ENCODE data around the gene IGF2. TPM values are rescaled to one million over a fixed set of nuclear protein-coding genes. Genes with fewer than 3 reads are reported as not detected.

The IGF2 gene
- total and polyA plus RNA-seq, 7 donors: 5.9 to 471 (median 60.2) TPM

- no peak for ATAC-seq
- no peak overlapping the region for H3K4me3 ChIP-seq
- intact Hi-C loops (cut with DNase I): loop anchor here (2.0 to 5.0 kb wide), 5 partner anchors 211 to 499 kb away; partner anchors contain the start of gene TNNI2 (in 1 of the 2)
- peaks cover 0 to 10% (median under 1%) of the 10 kb centered on the region in 3 donors for H3K27me3 ChIP-seq (ENCODE audit: insufficient read depth in 3 of 3, low read length in 2 of 3)
- peaks cover 13% of the 10 kb centered on the region for H3K4me1 ChIP-seq
- H3K36me3 ChIP-seq (ENCODE audit: insufficient read depth in 1 of 2, low read depth in 1 of 2): no peaks in the 10 kb centered on the region
- TF ChIP-seq, protein P1, sequence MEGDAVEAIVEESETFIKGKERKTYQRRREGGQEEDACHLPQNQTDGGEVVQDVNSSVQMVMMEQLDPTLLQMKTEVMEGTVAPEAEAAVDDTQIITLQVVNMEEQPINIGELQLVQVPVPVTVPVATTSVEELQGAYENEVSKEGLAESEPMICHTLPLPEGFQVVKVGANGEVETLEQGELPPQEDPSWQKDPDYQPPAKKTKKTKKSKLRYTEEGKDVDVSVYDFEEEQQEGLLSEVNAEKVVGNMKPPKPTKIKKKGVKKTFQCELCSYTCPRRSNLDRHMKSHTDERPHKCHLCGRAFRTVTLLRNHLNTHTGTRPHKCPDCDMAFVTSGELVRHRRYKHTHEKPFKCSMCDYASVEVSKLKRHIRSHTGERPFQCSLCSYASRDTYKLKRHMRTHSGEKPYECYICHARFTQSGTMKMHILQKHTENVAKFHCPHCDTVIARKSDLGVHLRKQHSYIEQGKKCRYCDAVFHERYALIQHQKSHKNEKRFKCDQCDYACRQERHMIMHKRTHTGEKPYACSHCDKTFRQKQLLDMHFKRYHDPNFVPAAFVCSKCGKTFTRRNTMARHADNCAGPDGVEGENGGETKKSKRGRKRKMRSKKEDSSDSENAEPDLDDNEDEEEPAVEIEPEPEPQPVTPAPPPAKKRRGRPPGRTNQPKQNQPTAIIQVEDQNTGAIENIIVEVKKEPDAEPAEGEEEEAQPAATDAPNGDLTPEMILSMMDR (IDR thresholded peaks at IDR 0.05): no peak
- H3K9me3 ChIP-seq: no peaks in the 10 kb centered on the region
- no peak overlapping the region for H3K27ac ChIP-seq
- WGBS, 3 donors: 72 to 80% (median 79%) methylated on average over 14 of the region's 14 CpGs
- DNase-seq: no peak
These were observed 14.5 kb upstream of the IGF2 start for GRCh38 chr11:2153581-2154194.

GRCh38 chr11:2151500-2152257, 12.5 kb upstream of the IGF2 start:
- peaks cover 13% of the 10 kb centered on the region for H3K4me1 ChIP-seq
- H3K27ac ChIP-seq: no peak overlapping the region

DNA sequence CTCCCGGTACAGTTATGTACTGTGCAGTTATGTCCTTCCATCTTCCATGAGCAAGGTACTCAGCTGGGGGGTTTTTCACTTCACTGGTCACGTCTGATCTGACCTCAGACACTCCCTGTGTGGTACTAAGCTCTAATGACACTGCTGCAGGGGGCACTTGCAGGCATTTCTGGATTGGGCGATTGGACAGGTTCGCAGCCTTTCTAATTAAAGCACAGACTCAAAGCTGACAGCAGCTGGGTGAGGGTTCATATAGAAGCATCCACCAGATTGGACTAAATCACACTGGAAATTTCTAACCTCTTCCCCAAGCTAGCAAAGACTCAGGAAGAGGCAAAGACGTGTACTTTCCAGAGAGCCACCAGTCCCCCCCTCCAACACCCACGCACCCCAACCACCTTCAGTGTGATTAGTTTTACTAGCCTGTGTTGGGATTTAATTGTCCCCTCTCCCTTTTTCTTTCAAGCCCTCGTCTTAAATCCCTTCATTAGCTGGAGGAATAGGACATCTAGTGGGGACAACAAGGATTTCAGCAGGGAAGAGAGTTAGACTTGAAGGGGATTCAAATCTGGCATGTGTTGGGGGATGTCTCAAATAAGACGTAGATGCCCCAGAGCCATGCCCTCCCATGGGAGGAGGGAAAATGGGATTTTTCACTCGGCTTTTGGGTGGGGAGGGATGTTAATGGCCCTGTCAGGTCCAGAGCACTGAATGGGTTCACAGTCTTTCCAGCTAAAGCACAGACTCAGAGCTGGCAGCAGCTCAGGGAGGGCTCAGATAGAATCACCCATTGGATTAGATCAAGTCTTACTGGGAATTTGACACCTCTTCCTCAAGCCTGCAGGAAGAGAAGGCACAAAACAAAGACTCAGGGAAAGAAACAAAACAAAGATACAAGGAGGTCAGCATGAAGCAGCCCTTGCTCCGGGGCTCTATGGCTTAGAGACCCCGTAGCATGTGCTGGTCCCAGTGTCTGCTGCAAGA, 11.0 kb upstream of the IGF2 start:
- H3K27ac ChIP-seq: no peak overlapping the region
- H3K27me3 ChIP-seq (ENCODE audit: insufficient read depth in 3 of 3, low read length in 2 of 3): peaks cover 0 to 24% (median 7%) of the 10 kb centered on the region in 3 donors
- TF ChIP-seq, protein P1 (IDR thresholded peaks at IDR 0.05): peak; percentile 50
- DNase-seq (no peak), ATAC-seq (peak in 2 of 4 donors; percentile 37 to 53)
- H3K9me3 ChIP-seq: no peaks in the 10 kb centered on the region
- WGBS, 3 donors: 14 to 17% (median 15%) methylated on average over 11 of the region's 11 CpGs
- H3K4me3 ChIP-seq: no peak overlapping the region
- intact Hi-C loops (cut with DNase I): loop anchor here (5.0 kb wide), 5 partner anchors 58 to 458 kb away; partner anchors contain the start of gene TNNI2 (in 1 of the 2)
- H3K36me3 ChIP-seq (ENCODE audit: insufficient read depth in 1 of 2, low read depth in 1 of 2): no peaks in the 10 kb centered on the region
- peaks cover 13% of the 10 kb centered on the region for H3K4me1 ChIP-seq

More at GRCh38 chr11:2151500-2152257, 12.5 kb upstream of the IGF2 start:
- H3K36me3 ChIP-seq (ENCODE audit: insufficient read depth in 1 of 2, low read depth in 1 of 2): no peaks in the 10 kb centered on the region
- H3K27me3 ChIP-seq (ENCODE audit: insufficient read depth in 3 of 3, low read length in 2 of 3): peaks cover 0 to 17% (median 2%) of the 10 kb centered on the region in 3 donors
- TF ChIP-seq, protein P1 (IDR thresholded peaks at IDR 0.05): peak; percentile 85
- ATAC-seq (peak; percentile 66 to 83 (median 76)), DNase-seq (peak; percentile 73 to 89)
- no peaks in the 10 kb centered on the region for H3K9me3 ChIP-seq
- no peak overlapping the region for H3K4me3 ChIP-seq
- 1 to 3% (median 2%) methylated on average over 22 of the region's 22 CpGs for WGBS, 3 donors
- intact Hi-C loops (cut with DNase I): loop anchor here (1.0 to 5.0 kb wide), 6 partner anchors 209 to 497 kb away; partner anchors contain the start of gene TNNI2 (in 1 of the 2)

DNA sequence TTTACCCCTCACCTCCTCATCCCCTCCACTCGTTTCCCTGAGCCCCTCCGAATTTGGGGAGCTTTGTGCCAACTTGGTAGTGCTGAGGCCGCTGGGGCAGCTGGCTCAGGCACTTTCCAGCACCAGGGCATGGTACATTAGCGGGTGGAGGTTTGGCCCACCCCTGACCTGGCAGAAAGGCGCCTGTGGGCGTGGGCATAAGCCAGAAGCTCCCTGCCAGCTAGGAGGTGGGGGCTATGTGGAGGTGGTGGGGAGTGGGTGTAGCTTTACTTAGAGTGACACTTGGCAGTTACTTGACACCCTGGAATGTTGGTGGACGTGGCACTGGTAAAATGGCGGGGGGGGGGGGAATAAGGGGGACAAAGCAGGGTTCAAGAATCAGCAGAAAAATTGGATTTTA, 10.3 kb upstream of the IGF2 start:
- no peaks in the 10 kb centered on the region for H3K36me3 ChIP-seq (ENCODE audit: insufficient read depth in 1 of 2, low read depth in 1 of 2)
- WGBS, 3 donors: 20 to 40% (median 24%) methylated on average over 8 of the region's 8 CpGs
- no peak for DNase-seq
- ATAC-seq: no peak
- H3K27ac ChIP-seq: no peak overlapping the region
- intact Hi-C loops (cut with DNase I): loop anchor here in 1 of 2 donors (5.0 kb wide), 2 partner anchors 57 to 267 kb away; no protein-coding TSS in a partner anchor
- H3K27me3 ChIP-seq (ENCODE audit: insufficient read depth in 3 of 3, low read length in 2 of 3): peaks cover 0 to 31% (median 9%) of the 10 kb centered on the region in 3 donors
- no peaks in the 10 kb centered on the region for H3K9me3 ChIP-seq
- TF ChIP-seq, protein P1 (IDR thresholded peaks at IDR 0.05): no peak
- no peak overlapping the region for H3K4me3 ChIP-seq
- peaks cover 13% of the 10 kb centered on the region for H3K4me1 ChIP-seq
